ENCODE results near the gene CXXC4.

- TF ChIP-seq, protein P1, sequence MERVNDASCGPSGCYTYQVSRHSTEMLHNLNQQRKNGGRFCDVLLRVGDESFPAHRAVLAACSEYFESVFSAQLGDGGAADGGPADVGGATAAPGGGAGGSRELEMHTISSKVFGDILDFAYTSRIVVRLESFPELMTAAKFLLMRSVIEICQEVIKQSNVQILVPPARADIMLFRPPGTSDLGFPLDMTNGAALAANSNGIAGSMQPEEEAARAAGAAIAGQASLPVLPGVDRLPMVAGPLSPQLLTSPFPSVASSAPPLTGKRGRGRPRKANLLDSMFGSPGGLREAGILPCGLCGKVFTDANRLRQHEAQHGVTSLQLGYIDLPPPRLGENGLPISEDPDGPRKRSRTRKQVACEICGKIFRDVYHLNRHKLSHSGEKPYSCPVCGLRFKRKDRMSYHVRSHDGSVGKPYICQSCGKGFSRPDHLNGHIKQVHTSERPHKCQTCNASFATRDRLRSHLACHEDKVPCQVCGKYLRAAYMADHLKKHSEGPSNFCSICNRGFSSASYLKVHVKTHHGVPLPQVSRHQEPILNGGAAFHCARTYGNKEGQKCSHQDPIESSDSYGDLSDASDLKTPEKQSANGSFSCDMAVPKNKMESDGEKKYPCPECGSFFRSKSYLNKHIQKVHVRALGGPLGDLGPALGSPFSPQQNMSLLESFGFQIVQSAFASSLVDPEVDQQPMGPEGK (CRISPR knock-in tag; IDR thresholded peaks at IDR 0.05; ENCODE audit: borderline replicate concordance) = no peak
- TF ChIP-seq ZNF565 (CRISPR knock-in tag; conservative IDR thresholded peaks at IDR 0.05; ENCODE audit: low read depth) = no peak
Observed at GRCh38 chr4:104469794-104470193, 24.9 kb downstream of the CXXC4 start.
